Neural progenitor cell (in vitro differentiated cells): Measurements from ENCODE around the gene CA10. TPM values are rescaled to one million over a fixed set of nuclear protein-coding genes. Genes with fewer than 3 reads are reported as not detected.

ENCODE experiments used
- DNase-seq: peaks from one replicate; pipeline ENCODE4 v3.0.0-alpha.2; 2016; ENCODE audit warnings: low spot score
- H2AFZ ChIP-seq: fragments of 200-600 bp; sonication (generic); replicated peaks from 2 replicates; pipeline ENCODE4 v1.6.1; 2016; ENCODE audit warnings: antibody characterized with exemption
- H3F3A ChIP-seq: fragments of 200-600 bp; sonication (generic); 2 replicates; pipeline ENCODE4 v1.6.1; 2016; ENCODE audit warnings: antibody characterized with exemption, low read depth
- H3K27ac ChIP-seq: fragments of 200-600 bp; sonication (generic); 2 replicates; pipeline ENCODE4 v1.5.1; 2016; ENCODE audit warnings: mild to moderate bottlenecking
- H3K27me3 ChIP-seq: fragments of 200-600 bp; sonication (generic); 2 replicates; pipeline ENCODE4 v1.6.1; 2016; ENCODE audit warnings: mild to moderate bottlenecking, moderate library complexity
- H3K36me3 ChIP-seq: fragments of 200-600 bp; sonication (generic); 2 replicates; pipeline ENCODE4 v1.5.1; 2016
- H3K4me1 ChIP-seq: fragments of 200-600 bp; sonication (generic); 2 replicates; pipeline ENCODE4 v1.6.1; 2016; ENCODE audit warnings: mixed run types
- H3K4me2 ChIP-seq: fragments of 200-600 bp; sonication (generic); 2 replicates; pipeline ENCODE4 v1.6.1; 2016
- H3K4me3 ChIP-seq: fragments of 200-600 bp; sonication (generic); 2 replicates; pipeline ENCODE4 v1.5.1; 2016
- H3K79me2 ChIP-seq: fragments of 200-600 bp; sonication (generic); 2 replicates; pipeline ENCODE4 v1.6.1; 2016; ENCODE audit warnings: low read depth
- H3K9ac ChIP-seq: fragments of 200-600 bp; sonication (generic); 2 replicates; pipeline ENCODE4 v1.6.1; 2016
- H3K9me3 ChIP-seq: fragments of 200-600 bp; sonication (generic); 2 replicates; pipeline ENCODE4 v1.5.1; 2016; ENCODE audit warnings: low read depth
- H4K20me1 ChIP-seq: fragments of 200-600 bp; sonication (generic); 2 replicates; pipeline ENCODE4 v1.6.1; 2016; ENCODE audit warnings: low read depth
- H3K27ac Mint-ChIP-seq: 3 replicates; pipeline ENCODE4 v1.8.0; 2021; ENCODE audit warnings: mixed read lengths
- H3K27me3 Mint-ChIP-seq: 2 replicates; pipeline ENCODE4 v1.8.0; 2022; ENCODE audit warnings: low read depth, mild to moderate bottlenecking, inconsistent platforms, moderate library complexity, mixed read lengths; ENCODE audit not compliant: insufficient read depth
- H3K36me3 Mint-ChIP-seq: 3 replicates; pipeline ENCODE4 v1.8.0; 2021; ENCODE audit warnings: mixed read lengths
- H3K4me1 Mint-ChIP-seq: 3 replicates; pipeline ENCODE4 v1.8.0; 2021; ENCODE audit warnings: mixed read lengths
- H3K4me3 Mint-ChIP-seq: 3 replicates; pipeline ENCODE4 v1.8.0; 2021; ENCODE audit warnings: mild to moderate bottlenecking, moderate library complexity, mixed read lengths
- H3K9me3 Mint-ChIP-seq: 3 replicates; pipeline ENCODE4 v1.8.0; 2020; ENCODE audit warnings: mixed read lengths
- EZH2 ChIP-seq: fragments of 200-600 bp; sonication (generic); IDR thresholded peaks from 2 replicates; pipeline ENCODE4 v1.6.1; 2017; ENCODE audit warnings: antibody characterized with exemption, mild to moderate bottlenecking, moderate library complexity
- EZH2phosphoT487 ChIP-seq: fragments of 200-600 bp; sonication (generic); IDR thresholded peaks from 2 replicates; pipeline ENCODE4 v1.6.1; 2017; ENCODE audit warnings: antibody characterized with exemption
- total RNA-seq: library from RNA; depleted of rRNA; stranded (reverse); fragments of >200 nt; gene quantifications from 2 replicates; pipeline ENCODE4 v1.2.3, GENCODE V29; 2015; ENCODE audit warnings: low replicate concordance
- TF ChIP-seq, protein P1 (sequence below): fragments of 200-600 bp; sonication (generic); IDR thresholded peaks from 2 replicates; pipeline ENCODE4 v1.5.1; 2017; ENCODE audit warnings: antibody characterized with exemption, mild to moderate bottlenecking

CA10 gene
- total RNA-seq, 1 donor from 2014 or later, result 0.65 TPM

GRCh38 chr17:51601622-51602261, 556.8 kb downstream of the CA10 start:
- Histone ChIP-seq H4K20me1 (no peaks in the 10 kb centered on the region), H3K9ac (no peak overlapping the region), H2AFZ (no peak overlapping the region), H3K79me2 (no peaks in the 10 kb centered on the region), H3K27me3 (no peaks in the 10 kb centered on the region), H3K4me2 (no peak overlapping the region), H3K9me3 (no peaks in the 10 kb centered on the region), H3K4me3 (no peak overlapping the region), H3K27ac (no peak overlapping the region), H3K36me3 (no peaks in the 10 kb centered on the region), H3F3A (peaks cover 1% of the 10 kb centered on the region), H3K4me1 (no peaks in the 10 kb centered on the region)
- peaks cover 3% of the 10 kb centered on the region for H3K36me3 Mint-ChIP-seq
- H3K27me3 Mint-ChIP-seq, result peaks cover 3% of the 10 kb centered on the region
- TF ChIP-seq EZH2 (no peak), EZH2phosphoT487 (no peak)
- TF ChIP-seq, protein P1, sequence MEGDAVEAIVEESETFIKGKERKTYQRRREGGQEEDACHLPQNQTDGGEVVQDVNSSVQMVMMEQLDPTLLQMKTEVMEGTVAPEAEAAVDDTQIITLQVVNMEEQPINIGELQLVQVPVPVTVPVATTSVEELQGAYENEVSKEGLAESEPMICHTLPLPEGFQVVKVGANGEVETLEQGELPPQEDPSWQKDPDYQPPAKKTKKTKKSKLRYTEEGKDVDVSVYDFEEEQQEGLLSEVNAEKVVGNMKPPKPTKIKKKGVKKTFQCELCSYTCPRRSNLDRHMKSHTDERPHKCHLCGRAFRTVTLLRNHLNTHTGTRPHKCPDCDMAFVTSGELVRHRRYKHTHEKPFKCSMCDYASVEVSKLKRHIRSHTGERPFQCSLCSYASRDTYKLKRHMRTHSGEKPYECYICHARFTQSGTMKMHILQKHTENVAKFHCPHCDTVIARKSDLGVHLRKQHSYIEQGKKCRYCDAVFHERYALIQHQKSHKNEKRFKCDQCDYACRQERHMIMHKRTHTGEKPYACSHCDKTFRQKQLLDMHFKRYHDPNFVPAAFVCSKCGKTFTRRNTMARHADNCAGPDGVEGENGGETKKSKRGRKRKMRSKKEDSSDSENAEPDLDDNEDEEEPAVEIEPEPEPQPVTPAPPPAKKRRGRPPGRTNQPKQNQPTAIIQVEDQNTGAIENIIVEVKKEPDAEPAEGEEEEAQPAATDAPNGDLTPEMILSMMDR, result no peak
- no peak overlapping the region for H3K27ac Mint-ChIP-seq
- peaks cover 6% of the 10 kb centered on the region for H3K4me1 Mint-ChIP-seq
- peaks cover 3% of the 10 kb centered on the region for H3K9me3 Mint-ChIP-seq
- no peak overlapping the region for H3K4me3 Mint-ChIP-seq
- DNase-seq, result no peak

- H3K27ac ChIP-seq, result no peak overlapping the region
- no peak for TF ChIP-seq EZH2
- TF ChIP-seq, protein P1, result no peak
- Mint-ChIP-seq H3K27ac (no peak overlapping the region), H3K36me3 (no peaks in the 10 kb centered on the region), H3K9me3 (no peaks in the 10 kb centered on the region), H3K4me3 (no peak overlapping the region), H3K27me3 (peaks cover 3% of the 10 kb centered on the region), H3K4me1 (peaks cover 3% of the 10 kb centered on the region)
- no peaks in the 10 kb centered on the region for H3F3A ChIP-seq
- no peaks in the 10 kb centered on the region for H4K20me1 ChIP-seq
- DNase-seq, result no peak
- H3K9me3 ChIP-seq, result no peaks in the 10 kb centered on the region
- H3K27me3 ChIP-seq, result no peaks in the 10 kb centered on the region
- H3K4me1 ChIP-seq, result no peaks in the 10 kb centered on the region
- no peak overlapping the region for H3K4me3 ChIP-seq
- no peak overlapping the region for H3K4me2 ChIP-seq
- no peaks in the 10 kb centered on the region for H3K79me2 ChIP-seq
- H3K9ac ChIP-seq, result no peak overlapping the region
- H3K36me3 ChIP-seq, result no peaks in the 10 kb centered on the region
- H2AFZ ChIP-seq, result no peak overlapping the region
Measured at GRCh38 chr17:51598824-51599223, 559.7 kb downstream of the CA10 start.

GRCh38 chr17:51597345-51597744, 561.2 kb downstream of the CA10 start:
- H3K9me3 ChIP-seq, result no peaks in the 10 kb centered on the region
- DNase-seq, result no peak
- H4K20me1 ChIP-seq, result no peaks in the 10 kb centered on the region
- Mint-ChIP-seq H3K4me3 (no peak overlapping the region), H3K27me3 (peaks cover 3% of the 10 kb centered on the region), H3K27ac (no peak overlapping the region), H3K36me3 (no peaks in the 10 kb centered on the region), H3K4me1 (peaks cover 3% of the 10 kb centered on the region), H3K9me3 (no peaks in the 10 kb centered on the region)
- H3K36me3 ChIP-seq, result no peaks in the 10 kb centered on the region
- no peaks in the 10 kb centered on the region for H3F3A ChIP-seq
- H3K4me1 ChIP-seq, result no peaks in the 10 kb centered on the region
- H3K4me2 ChIP-seq, result no peak overlapping the region
- no peak for TF ChIP-seq EZH2phosphoT487
- TF ChIP-seq, protein P1, result no peak
- no peak for TF ChIP-seq EZH2
- H2AFZ ChIP-seq, result no peak overlapping the region
- no peak overlapping the region for H3K4me3 ChIP-seq
- H3K27ac ChIP-seq, result no peak overlapping the region
- no peak overlapping the region for H3K9ac ChIP-seq
- H3K79me2 ChIP-seq, result no peaks in the 10 kb centered on the region
- no peaks in the 10 kb centered on the region for H3K27me3 ChIP-seq
